Osteoblast (primary cell): Measurements from ENCODE around the gene RAPGEF3. TPM values are rescaled to one million over a fixed set of nuclear protein-coding genes. Genes with fewer than 3 reads are reported as not detected.

Experiments
- DNase-seq: peaks from one replicate; pipeline ENCODE4 v3.0.0; 2011; ENCODE audit warnings: low spot score, mixed read lengths; ENCODE audit not compliant: insufficient read length; ENCODE audit errors: missing footprints
- H2AFZ ChIP-seq: 2 replicates; pipeline ENCODE4 v1.6.0; 2011; ENCODE audit warnings: mild to moderate bottlenecking, low read length
- H3K27ac ChIP-seq: 2 replicates; pipeline ENCODE4 v1.5.1; 2011; ENCODE audit warnings: mild to moderate bottlenecking, low read depth, low read length, moderate library complexity
- H3K27me3 ChIP-seq: 2 replicates; pipeline ENCODE4 v1.6.0; 2012; ENCODE audit warnings: mild to moderate bottlenecking, control low read depth, inconsistent platforms, low read length, moderate library complexity; ENCODE audit not compliant: insufficient read depth
- H3K36me3 ChIP-seq: 2 replicates; pipeline ENCODE4 v1.5.1; 2011; ENCODE audit warnings: mild to moderate bottlenecking, low read length, control low read depth, moderate library complexity; ENCODE audit not compliant: insufficient read depth
- H3K4me1 ChIP-seq: 2 replicates; pipeline ENCODE4 v1.5.1; 2011; ENCODE audit warnings: mild to moderate bottlenecking, low read length, control low read depth, moderate library complexity; ENCODE audit not compliant: insufficient read depth
- H3K4me2 ChIP-seq: 2 replicates; pipeline ENCODE4 v1.6.0; 2011; ENCODE audit warnings: mild to moderate bottlenecking, low read length; ENCODE audit not compliant: insufficient read depth
- H3K4me3 ChIP-seq: fragments of 200-600 bp; sonication (generic); 3 replicates; pipeline ENCODE4 v1.5.1; 2012; ENCODE audit warnings: mild to moderate bottlenecking, low read length, inconsistent platforms; ENCODE audit not compliant: insufficient read depth
- H3K79me2 ChIP-seq: 2 replicates; pipeline ENCODE4 v1.6.0; 2012; ENCODE audit warnings: mild to moderate bottlenecking, low read length, control low read depth, inconsistent platforms; ENCODE audit not compliant: insufficient read depth
- H3K9me3 ChIP-seq: 2 replicates; pipeline ENCODE4 v1.5.1; 2011; ENCODE audit warnings: low read depth, low read length, control low read depth
- H4K20me1 ChIP-seq: 2 replicates; pipeline ENCODE4 v1.6.0; 2012; ENCODE audit warnings: mild to moderate bottlenecking, low read length, control low read depth; ENCODE audit not compliant: insufficient read depth
- CTCF ChIP-seq: IDR thresholded peaks from 2 replicates; pipeline ENCODE4 v1.5.1; 2011; ENCODE audit warnings: mild to moderate bottlenecking, low read depth, low read length, moderate library complexity; ENCODE audit errors: extremely low read depth
- total RNA-seq: library from RNA; depleted of rRNA; stranded (reverse); fragments of >200 nt; gene quantifications from 2 replicates; pipeline ENCODE4 v1.2.3, GENCODE V29; 2012

The RAPGEF3 gene
- total RNA-seq, 1 donor, result 4.3 TPM

DNA sequence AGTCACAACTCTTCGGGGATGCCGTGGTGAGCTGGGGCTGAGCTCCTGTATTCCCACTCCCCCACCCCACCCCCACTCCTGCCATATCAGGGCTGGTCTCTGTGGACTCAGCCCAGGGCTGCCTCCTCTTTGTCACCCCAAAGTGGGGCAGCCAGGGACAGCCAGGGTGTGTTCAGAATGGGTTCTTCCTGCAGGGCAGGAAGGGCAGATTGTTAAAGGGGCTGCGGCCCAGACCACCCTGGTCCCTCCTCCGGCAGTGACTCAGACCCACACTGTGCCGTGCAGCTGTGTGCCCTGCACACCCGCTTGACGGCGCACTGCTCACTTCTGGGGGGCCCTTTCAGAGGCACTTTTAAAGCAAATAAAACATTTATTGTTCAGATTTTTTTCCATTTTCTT, 23.7 kb upstream of the RAPGEF3 start:
- peaks cover 10% of the 10 kb centered on the region for H4K20me1 ChIP-seq
- peaks cover 54% of the 10 kb centered on the region for H3K36me3 ChIP-seq
- H3K79me2 ChIP-seq, result peaks cover 3% of the 10 kb centered on the region

DNA sequence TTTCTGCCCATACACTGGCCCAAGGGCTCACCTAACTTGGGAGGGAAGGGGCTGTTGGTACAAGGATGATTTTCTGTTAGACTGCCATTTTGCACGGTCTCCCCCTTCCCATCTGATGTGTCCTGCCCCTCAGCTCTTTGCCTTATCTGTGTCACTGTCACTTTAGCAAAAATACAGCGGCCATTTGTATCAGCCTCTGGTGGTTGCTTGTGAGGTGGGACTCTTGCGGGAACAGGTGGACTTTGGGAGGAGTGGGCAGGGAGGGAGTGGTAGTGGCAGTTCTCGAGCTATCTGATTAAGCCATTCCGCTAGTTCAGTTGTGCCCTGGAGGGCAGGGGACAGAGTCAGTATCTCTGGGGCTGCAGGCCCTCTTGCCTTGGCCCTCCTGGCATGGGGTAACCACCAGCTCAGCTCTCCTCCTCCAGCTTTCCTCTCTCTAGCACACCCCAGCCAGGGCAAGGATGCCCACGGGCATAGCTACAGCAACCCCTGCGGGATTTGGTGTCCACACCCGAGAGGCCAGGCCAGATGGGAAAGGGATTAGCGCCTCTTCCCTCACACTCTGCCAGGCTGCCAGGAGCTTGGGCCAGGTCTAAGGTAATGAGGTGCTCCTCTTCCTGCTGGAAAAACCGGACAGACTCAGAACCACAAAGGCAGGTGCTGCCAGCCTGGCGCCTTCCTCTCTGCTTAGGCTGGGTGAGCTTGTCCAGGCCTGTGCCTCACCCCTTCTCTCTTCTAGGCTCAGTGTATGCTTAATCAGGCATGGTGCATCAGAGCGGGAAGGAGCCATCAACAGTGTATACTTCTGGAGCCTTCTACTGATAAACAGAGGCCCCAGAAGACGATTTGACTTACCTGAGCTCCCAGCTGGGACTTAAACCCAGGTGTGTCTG, 23.0 kb upstream of the RAPGEF3 start:
- DNase-seq, result no peak

More for the DNA sequence above, 23.7 kb upstream of the RAPGEF3 start:
- no peak for DNase-seq
- Histone ChIP-seq H3K4me1 (peaks cover 11% of the 10 kb centered on the region), H3K4me2 (no peak overlapping the region), H3K27ac (no peak overlapping the region), H2AFZ (no peak overlapping the region), H3K9me3 (no peaks in the 10 kb centered on the region), H3K4me3 (no peak overlapping the region), H3K27me3 (no peaks in the 10 kb centered on the region)
- no peak for TF ChIP-seq CTCF

GRCh38 chr12:47779943-47780504, 21.3 kb upstream of the RAPGEF3 start:
- Histone ChIP-seq H3K9me3 (no peaks in the 10 kb centered on the region), H2AFZ (no peak overlapping the region), H3K4me1 (peaks cover 35% of the 10 kb centered on the region), H4K20me1 (peaks cover 2% of the 10 kb centered on the region), H3K4me2 (no peak overlapping the region), H3K36me3 (peaks cover 31% of the 10 kb centered on the region), H3K27ac (no peak overlapping the region), H3K79me2 (peaks cover 5% of the 10 kb centered on the region), H3K4me3 (no peak overlapping the region), H3K27me3 (no peaks in the 10 kb centered on the region)
- DNase-seq, result peak; percentile 81
- no peak for TF ChIP-seq CTCF

More for the DNA sequence above, 23.0 kb upstream of the RAPGEF3 start:
- no peak for TF ChIP-seq CTCF
- H3K27me3 ChIP-seq, result no peaks in the 10 kb centered on the region
- H4K20me1 ChIP-seq, result peaks cover 7% of the 10 kb centered on the region
- H3K9me3 ChIP-seq, result no peaks in the 10 kb centered on the region
- no peak overlapping the region for H3K4me3 ChIP-seq
- peaks cover 18% of the 10 kb centered on the region for H3K4me1 ChIP-seq
- H3K4me2 ChIP-seq, result no peak overlapping the region
- H3K36me3 ChIP-seq, result peaks cover 48% of the 10 kb centered on the region
- peaks cover under 1% of the 10 kb centered on the region for H3K79me2 ChIP-seq
- H2AFZ ChIP-seq, result no peak overlapping the region
- H3K27ac ChIP-seq, result no peak overlapping the region

- no peak overlapping the region for H3K4me3 ChIP-seq
- no peak overlapping the region for H3K4me2 ChIP-seq
- peaks cover 25% of the 10 kb centered on the region for H3K36me3 ChIP-seq
- peaks cover 10% of the 10 kb centered on the region for H3K79me2 ChIP-seq
- no peak overlapping the region for H2AFZ ChIP-seq
- H4K20me1 ChIP-seq, result no peaks in the 10 kb centered on the region
- H3K27ac ChIP-seq, result no peak overlapping the region
- H3K4me1 ChIP-seq, result peaks cover 39% of the 10 kb centered on the region
- H3K27me3 ChIP-seq, result no peaks in the 10 kb centered on the region
- no peaks in the 10 kb centered on the region for H3K9me3 ChIP-seq
- peak; percentile 96 for DNase-seq
- peak; percentile 97 for TF ChIP-seq CTCF
Measured at GRCh38 chr12:47779301-47779942, 20.7 kb upstream of the RAPGEF3 start.
